NCI-H1436 treated with DMSO at 0.1 percent for 48 hours (cell line): ENCODE data around the gene KMT2E.

Source experiments
- DNase-seq: peaks from one replicate; lab custom pipeline; 2025; lab: John Stamatoyannopoulos, UW

KMT2E gene

GRCh38 chr7:105130048-105130447 is 116.0 kb downstream of the KMT2E start:
- DNase-seq, result no peak

GRCh38 chr7:105130580-105130979 is 116.6 kb downstream of the KMT2E start:
- no peak for DNase-seq

- no peak for DNase-seq
Observed at GRCh38 chr7:105131033-105131656, 117.1 kb downstream of the KMT2E start.

- DNase-seq, result no peak
Observed at GRCh38 chr7:105131890-105132289, 117.9 kb downstream of the KMT2E start.

- DNase-seq, result no peak
Observed at GRCh38 chr7:105132335-105132734, 118.3 kb downstream of the KMT2E start.

- no peak for DNase-seq
Observed at GRCh38 chr7:105132835-105133234, 118.8 kb downstream of the KMT2E start.

GRCh38 chr7:105133358-105133757 is 119.4 kb downstream of the KMT2E start:
- DNase-seq, result no peak

- no peak for DNase-seq
Observed at GRCh38 chr7:105133986-105134655, 120.1 kb downstream of the KMT2E start.

- no peak for DNase-seq
Observed at GRCh38 chr7:105136221-105136620, 122.2 kb downstream of the KMT2E start.

- DNase-seq, result no peak
Observed at GRCh38 chr7:105137898-105138297, 123.9 kb downstream of the KMT2E start.

- DNase-seq, result no peak
Observed at GRCh38 chr7:105139381-105139780, 125.4 kb downstream of the KMT2E start.

GRCh38 chr7:105141068-105141467 is 127.1 kb downstream of the KMT2E start:
- no peak for DNase-seq

- no peak for DNase-seq
Observed at GRCh38 chr7:105149827-105150226, 135.8 kb downstream of the KMT2E start.

GRCh38 chr7:105151152-105151551 is 137.1 kb downstream of the KMT2E start:
- no peak for DNase-seq

- no peak for DNase-seq
Observed at GRCh38 chr7:105153531-105153930, 139.5 kb downstream of the KMT2E start.

GRCh38 chr7:105154084-105154483 is 140.1 kb downstream of the KMT2E start:
- no peak for DNase-seq

GRCh38 chr7:105156731-105157130 is 142.7 kb downstream of the KMT2E start:
- DNase-seq, result no peak

GRCh38 chr7:105157278-105157677 is 143.3 kb downstream of the KMT2E start:
- DNase-seq, result no peak

- no peak for DNase-seq
Observed at GRCh38 chr7:105161366-105161765, 147.4 kb downstream of the KMT2E start.
